ENCODE measurements around the gene RFC4. TPM values are rescaled to one million over a fixed set of nuclear protein-coding genes. Genes with fewer than 3 reads are reported as not detected.

Gene RFC4
- total and polyA plus RNA-seq, 9 of the 15 experiments (the other 6 are each of a cell fraction or from before 2014, with no cell fraction given) = 105 to 227 (median 180) TPM

- TF ChIP-seq, protein P1, sequence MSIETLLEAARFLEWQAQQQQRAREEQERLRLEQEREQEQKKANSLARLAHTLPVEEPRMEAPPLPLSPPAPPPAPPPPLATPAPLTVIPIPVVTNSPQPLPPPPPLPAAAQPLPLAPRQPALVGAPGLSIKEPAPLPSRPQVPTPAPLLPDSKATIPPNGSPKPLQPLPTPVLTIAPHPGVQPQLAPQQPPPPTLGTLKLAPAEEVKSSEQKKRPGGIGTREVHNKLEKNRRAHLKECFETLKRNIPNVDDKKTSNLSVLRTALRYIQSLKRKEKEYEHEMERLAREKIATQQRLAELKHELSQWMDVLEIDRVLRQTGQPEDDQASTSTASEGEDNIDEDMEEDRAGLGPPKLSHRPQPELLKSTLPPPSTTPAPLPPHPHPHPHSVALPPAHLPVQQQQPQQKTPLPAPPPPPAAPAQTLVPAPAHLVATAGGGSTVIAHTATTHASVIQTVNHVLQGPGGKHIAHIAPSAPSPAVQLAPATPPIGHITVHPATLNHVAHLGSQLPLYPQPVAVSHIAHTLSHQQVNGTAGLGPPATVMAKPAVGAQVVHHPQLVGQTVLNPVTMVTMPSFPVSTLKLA (conservative IDR thresholded peaks at IDR 0.05) = peak in 1 of 2 experiments; percentile 44; a peak in 1 of 4 replicates
- TF ChIP-seq BCOR (IDR thresholded peaks at IDR 0.05) (peak; percentile 94), CXXC5 (CRISPR knock-in tag; IDR thresholded peaks at IDR 0.05) (peak; percentile 67; the same call in 1 of the 2 replicates), SIN3A (IDR thresholded peaks at IDR 0.05; ENCODE audit: borderline replicate concordance in 2 of 2, control insufficient read depth in 1 of 2, low read depth in 2 of 2, low read length in 2 of 2) (0 out of 4 replicates have a peak, but pooled peaks of 1 of the 2 experiments have one; percentile 34), ZNF695 (CRISPR knock-in tag; IDR thresholded peaks at IDR 0.05) (no peak), TOE1 (IDR thresholded peaks at IDR 0.05; ENCODE audit: borderline replicate concordance) (no peak), TOE1 (CRISPR knock-in tag; IDR thresholded peaks at IDR 0.05; ENCODE audit: borderline replicate concordance, low read depth) (no peak), ESRRB (CRISPR knock-in tag; IDR thresholded peaks at IDR 0.05; ENCODE audit: borderline replicate concordance) (no peak), GTF2F1 (IDR thresholded peaks at IDR 0.05; ENCODE audit: low read depth, low read length) (no peak), ZNF589 (CRISPR knock-in tag; IDR thresholded peaks at IDR 0.05; ENCODE audit: low read depth) (no peak), SIRT6 (IDR thresholded peaks at IDR 0.05; ENCODE audit: low read depth, low read length) (no peak), NFIC (IDR thresholded peaks at IDR 0.05) (0 out of 2 replicates have a peak, but pooled peaks have one; percentile 17), KAT7 (CRISPR knock-in tag; IDR thresholded peaks at IDR 0.05; ENCODE audit: borderline replicate concordance) (peak; percentile 56; the same call in 1 of the 2 replicates), MAZ (CRISPR knock-in tag; conservative IDR thresholded peaks at IDR 0.05 in 1 of 2, IDR thresholded peaks at IDR 0.05 in 1 of 2) (peak; percentile 31 to 75; a peak in 3 of 4 replicates), MCM7 (IDR thresholded peaks at IDR 0.05) (no peak), NR2F6 (CRISPR knock-in tag; IDR thresholded peaks at IDR 0.05) (no peak), SIN3B (IDR thresholded peaks at IDR 0.05; ENCODE audit: low read depth) (0 out of 2 replicates have a peak, but pooled peaks have one; percentile 47), POLR2G (IDR thresholded peaks at IDR 0.05; ENCODE audit: low read depth, low read length) (peak; percentile 91), E2F6 (IDR thresholded peaks at IDR 0.05; ENCODE audit: borderline replicate concordance in 1 of 2, extremely low read depth in 1 of 2, insufficient read depth in 1 of 2, insufficient read length in 1 of 2, low read depth in 1 of 2, low read length in 1 of 2, poor library complexity in 1 of 2, severe bottlenecking in 1 of 2) (peak; percentile 86 to 98), MAFG (tag; conservative IDR thresholded peaks at IDR 0.05) (no peak), CBX1 (IDR thresholded peaks at IDR 0.05; ENCODE audit: low read depth) (peak; percentile 62; the same call in 1 of the 2 replicates)
These were observed 20.9 kb upstream of the RFC4 start (continued) for GRCh38 chr3:186826976-186827857.

Measured in K562 (cell line).